Sigmoid colon (tissue), 7 donors: ENCODE data around the gene LHX3. TPM values are rescaled to one million over a fixed set of nuclear protein-coding genes. Genes with fewer than 3 reads are reported as not detected.

ENCODE experiments used
- DNase-seq: peaks from one replicate; pipeline ENCODE4 v3.0.0-alpha.2; 2019
- H3K27ac ChIP-seq, 4 donors: fragments of 200-600 bp; sonication (generic); one replicate each; pipeline ENCODE4 v1.5.1; 2016 to 2019; ENCODE audit warnings: mild to moderate bottlenecking in 1 of 4
- H3K27me3 ChIP-seq, 3 donors: fragments of 200-600 bp; sonication (generic); one replicate each; pipeline ENCODE4 v1.5.1; 2019; ENCODE audit warnings: mild to moderate bottlenecking in 1 of 3
- H3K36me3 ChIP-seq, 4 donors: fragments of 200-600 bp; sonication (generic); one replicate each; pipeline ENCODE4 v1.5.1; 2016 to 2019
- H3K4me1 ChIP-seq, 4 donors: fragments of 200-600 bp; sonication (generic); one replicate each; pipeline ENCODE4 v1.5.1; 2017 to 2019
- H3K4me3 ChIP-seq, 4 donors: fragments of 200-600 bp; sonication (generic); one replicate each; pipeline ENCODE4 v1.5.1; 2017 to 2019; ENCODE audit warnings: mild to moderate bottlenecking in 2 of 4, moderate library complexity in 1 of 4
- H3K9me3 ChIP-seq, 4 donors: fragments of 200-600 bp in 3 of 4; sonication (generic) in 3 of 4; one replicate each; pipeline versions ENCODE4 v1.5.1 to v1.6.1; 2013 to 2019
- CTCF ChIP-seq, 4 experiments: fragments of 450-650 bp in 3 of 4; fragments of 200-600 bp in 1 of 4; IDR thresholded peaks; one replicate each; pipeline ENCODE4 v1.5.1; 2016 to 2019; ENCODE audit warnings: antibody characterized with exemption in 4 of 4, mild to moderate bottlenecking in 3 of 4, moderate library complexity in 2 of 4
- EP300 ChIP-seq, 4 donors: sonication (generic); formaldehyde crosslinking; IDR thresholded peaks; one replicate each; pipeline ENCODE4 v1.6.1; 2017; ENCODE audit warnings: antibody characterized with exemption in 4 of 4
- POLR2A ChIP-seq, 2 donors: fragments of 450-650 bp; IDR thresholded peaks; one replicate each; pipeline ENCODE4 v1.6.1; 2016; ENCODE audit warnings: antibody characterized with exemption in 2 of 2, mild to moderate bottlenecking in 2 of 2, moderate library complexity in 2 of 2
- POLR2AphosphoS5 ChIP-seq, 4 donors: sonication (generic); formaldehyde crosslinking; IDR thresholded peaks; one replicate each; pipeline ENCODE4 v1.6.1; 2017; ENCODE audit warnings: antibody characterized with exemption in 4 of 4
- WGBS, 2 donors: extraction: QIAGEN DNeasy Blood & Tissue Kit; methylation state at CpG; one replicate each; pipeline ENCODE4 v1.1.7; 2013; 5-methylcytosine and 5-hydroxymethylcytosine counted together
- intact Hi-C: fragments of 100-400 bp; cut with DNase I; formaldehyde crosslinking; loops from one replicate; pipeline ENCODE4 v1.15.1; 2023
- polyA plus RNA-seq, 3 donors: library from polyadenylated mRNA; stranded (reverse); fragments of 200-250 nt; gene quantifications; one replicate each; pipeline ENCODE4 v1.2.3, GENCODE V29; 2013
- total RNA-seq, 4 donors: library from RNA; depleted of rRNA; stranded (reverse); fragments of >200 nt; gene quantifications; one replicate each; pipeline ENCODE4 v1.1.0, GENCODE V29; 2016
- donor health status: healthy with polysubstance abuse.
- donor health status: Bipolar disorder and iron deficiency.
- donor health status: healthy.

LHX3 gene
- total and polyA plus RNA-seq, 7 donors: not detected

GRCh38 chr9:136201609-136202453, 3.1 kb downstream of the LHX3 start:
- WGBS, 2 donors: 9 to 22% methylated on average over 85 of the region's 85 CpGs
- TF ChIP-seq EP300 (IDR thresholded peaks at IDR 0.05): no peak
- Histone ChIP-seq H3K27me3 (peaks cover 84 to 92% (median 90%) of the 10 kb centered on the region in 3 donors), H3K4me1 (peaks cover 0 to 28% (median 9%) of the 10 kb centered on the region in 4 donors), H3K27ac (no peak overlapping the region), H3K4me3 (no peak overlapping the region), H3K36me3 (no peaks in the 10 kb centered on the region), H3K9me3 (no peaks in the 10 kb centered on the region)
- intact Hi-C loops: no loop called here
- DNase-seq: no peak

- Histone ChIP-seq H3K9me3 (no peaks in the 10 kb centered on the region), H3K27me3 (peaks cover 89 to 98% (median 95%) of the 10 kb centered on the region in 3 donors), H3K4me1 (peaks cover 0 to 28% (median 9%) of the 10 kb centered on the region in 4 donors), H3K36me3 (no peaks in the 10 kb centered on the region), H3K27ac (no peak overlapping the region), H3K4me3 (no peak overlapping the region)
- DNase-seq: no peak
- 60 to 63% methylated on average over 13 of the region's 13 CpGs for WGBS, 2 donors
- intact Hi-C loops: no loop called here
- TF ChIP-seq CTCF (IDR thresholded peaks at IDR 0.05): no peak
- TF ChIP-seq POLR2A (IDR thresholded peaks at IDR 0.05): no peak
- TF ChIP-seq EP300 (IDR thresholded peaks at IDR 0.05): no peak
- TF ChIP-seq POLR2AphosphoS5 (IDR thresholded peaks at IDR 0.05): no peak
These were observed 3.8 kb downstream of the LHX3 start for GRCh38 chr9:136201174-136201573.

GRCh38 chr9:136200424-136200823, 4.5 kb downstream of the LHX3 start:
- no peaks in the 10 kb centered on the region for H3K36me3 ChIP-seq
- no peak overlapping the region for H3K4me3 ChIP-seq
- H3K27me3 ChIP-seq: peaks cover 93 to 100% (median 98%) of the 10 kb centered on the region in 3 donors
- H3K27ac ChIP-seq: no peak overlapping the region
- 58 to 64% methylated on average over 19 of the region's 19 CpGs for WGBS, 2 donors
- TF ChIP-seq EP300 (IDR thresholded peaks at IDR 0.05) (no peak), POLR2AphosphoS5 (IDR thresholded peaks at IDR 0.05) (no peak), POLR2A (IDR thresholded peaks at IDR 0.05) (no peak), CTCF (IDR thresholded peaks at IDR 0.05) (no peak)
- no peaks in the 10 kb centered on the region for H3K9me3 ChIP-seq
- no peak for DNase-seq
- H3K4me1 ChIP-seq: peaks cover 0 to 28% (median 9%) of the 10 kb centered on the region in 4 donors
- intact Hi-C loops: no loop called here

- TF ChIP-seq CTCF (IDR thresholded peaks at IDR 0.05) (no peak), EP300 (IDR thresholded peaks at IDR 0.05) (no peak), POLR2A (IDR thresholded peaks at IDR 0.05) (no peak), POLR2AphosphoS5 (IDR thresholded peaks at IDR 0.05) (no peak)
- Histone ChIP-seq H3K4me3 (no peak overlapping the region), H3K36me3 (no peaks in the 10 kb centered on the region), H3K9me3 (no peaks in the 10 kb centered on the region), H3K4me1 (peaks cover 0 to 21% (median 8%) of the 10 kb centered on the region in 4 donors), H3K27ac (no peak overlapping the region), H3K27me3 (peaks cover 86 to 100% (median 96%) of the 10 kb centered on the region in 3 donors)
- WGBS, 2 donors: 16 to 23% methylated on average over 71 of the region's 71 CpGs
- DNase-seq: no peak
- intact Hi-C loops: no loop called here
These were observed 5.3 kb downstream of the LHX3 start for GRCh38 chr9:136199391-136200288.

- no peaks in the 10 kb centered on the region for H3K9me3 ChIP-seq
- WGBS, 2 donors: 3 to 6% methylated on average over 62 of the region's 62 CpGs
- no peaks in the 10 kb centered on the region for H3K36me3 ChIP-seq
- peaks cover 0 to 20% (median 7%) of the 10 kb centered on the region in 4 donors for H3K4me1 ChIP-seq
- H3K27ac ChIP-seq: no peak overlapping the region
- H3K4me3 ChIP-seq: no peak overlapping the region
- peaks cover 83 to 100% (median 96%) of the 10 kb centered on the region in 3 donors for H3K27me3 ChIP-seq
- intact Hi-C loops: no loop called here
- DNase-seq: no peak
- TF ChIP-seq POLR2AphosphoS5 (IDR thresholded peaks at IDR 0.05) (no peak), POLR2A (IDR thresholded peaks at IDR 0.05) (no peak), EP300 (IDR thresholded peaks at IDR 0.05) (no peak), CTCF (IDR thresholded peaks at IDR 0.05) (no peak)
These were observed 6.3 kb downstream of the LHX3 start for GRCh38 chr9:136198605-136199083.
